Adrenal gland (tissue), 12 donors: ENCODE measurements around the gene LMO3. TPM values are rescaled to one million over a fixed set of nuclear protein-coding genes. Genes with fewer than 3 reads are reported as not detected.

Experiments
- DNase-seq, 7 donors: peaks; one replicate each; pipeline ENCODE4 v3.0.0-alpha.2; 2019 to 2020
- H3K27ac ChIP-seq, 5 donors: fragments of 200-600 bp; sonication (generic) in 4 of 5; 1 replicate in 3 of 5; 2 replicates in 2 of 5; pipeline versions ENCODE4 v1.5.1 to v1.8.0; 2016 to 2020; ENCODE audit warnings: mild to moderate bottlenecking in 1 of 5
- H3K27me3 ChIP-seq: fragments of 200-600 bp; 2 replicates; pipeline ENCODE4 v1.8.0; 2021
- H3K36me3 ChIP-seq, 2 donors: fragments of 200-600 bp; replicated peaks in 1 of 2; 1 replicate in 1 of 2; 2 replicates in 1 of 2; pipeline versions ENCODE4 v1.5.1 to v1.8.0; 2018 to 2022
- H3K4me1 ChIP-seq, 2 donors: fragments of 200-600 bp; replicated peaks in 1 of 2; 1 replicate in 1 of 2; 2 replicates in 1 of 2; pipeline versions ENCODE4 v1.5.1 to v1.8.0; 2018 to 2021
- H3K4me3 ChIP-seq, 4 donors: fragments of 200-600 bp; sonication (generic) in 3 of 4; one replicate each; pipeline ENCODE4 v1.5.1; 2016 to 2018
- H3K9me3 ChIP-seq, 3 donors: fragments of 200-600 bp; sonication (generic) in 1 of 3; replicated peaks in 1 of 3; 1 replicate in 2 of 3; 2 replicates in 1 of 3; pipeline versions ENCODE4 v1.5.1 to v1.8.0; 2016 to 2021
- CTCF ChIP-seq, 6 experiments: fragments of 450-650 bp in 4 of 6; fragments of 200-600 bp in 2 of 6; sonication (generic) in 1 of 6; IDR thresholded peaks; 1 replicate in 5 of 6; 2 replicates in 1 of 6; pipeline versions ENCODE4 v1.5.1 to v1.8.0; 2016 to 2021; ENCODE audit warnings: antibody characterized with exemption in 6 of 6, mild to moderate bottlenecking in 2 of 6, moderate library complexity in 1 of 6
- POLR2A ChIP-seq, 2 donors: fragments of 450-650 bp; IDR thresholded peaks; one replicate each; pipeline ENCODE4 v1.6.1; 2017; ENCODE audit warnings: antibody characterized with exemption in 2 of 2, mild to moderate bottlenecking in 2 of 2, moderate library complexity in 1 of 2
- WGBS, 4 donors: extraction: QIAGEN DNeasy Blood & Tissue Kit in 2 of 4; methylation state at CpG; one replicate each; pipeline versions ENCODE4 v1.1.5 to v1.1.7; 2013 to 2017; 5-methylcytosine and 5-hydroxymethylcytosine counted together
- intact Hi-C, 2 donors: fragments of 100-400 bp; cut with DNase I; formaldehyde crosslinking; loops; one replicate each; pipeline versions ENCODE4 v1.14.1 to v1.15.0; 2022 to 2023
- polyA plus RNA-seq, 3 donors: library from polyadenylated mRNA; stranded (reverse); fragments of 200-250 nt in 2 of 3; fragments of 350-450 nt in 1 of 3; fragmentation: Illumina TruSeq in 1 of 3; extraction: RNeasy Lipid Tissue Mini Kit (QIAGEN cat#74804) in 1 of 3; gene quantifications; one replicate each; pipeline ENCODE4 v1.2.3, GENCODE V29; 2013 to 2014
- total RNA-seq, 9 donors: library from RNA; depleted of rRNA in 4 of 9; stranded (reverse); fragments of >200 nt in 4 of 9; fragments of 120-200 nt in 1 of 9; fragmentation: NEBNext Ultra II Directional in 1 of 9; extraction: Animal tissue kit (Norgen Biotek cat#: 25700) in 1 of 9; gene quantifications; one replicate each; pipeline versions ENCODE4 v1.1.0 to v1.2.4, GENCODE V29; 2013 to 2023
- donor health status: healthy with polysubstance abuse.
- donor health status: Bipolar disorder and iron deficiency.
- donor health status: DM: yes; HTN: yes; CAD: no.
- donor health status: DM: no; HTN: no; CAD: no.
- donor health status: DM: no; HTN: no; CAD: no.
- donor health status: DM: yes; HTN: yes; CAD: no.

Gene LMO3
- total and polyA plus RNA-seq, 12 donors, result 0.89 to 21.8 (median 7.0) TPM

- H3K36me3 ChIP-seq, result no peaks in the 10 kb centered on the region
- peak overlapping the region in 1 of 5 donors; percentile 21 for H3K27ac ChIP-seq
- 81 to 89% (median 86%) methylated on average over 5 of the region's 5 CpGs for WGBS, 4 donors
- H3K9me3 ChIP-seq, result no peaks in the 10 kb centered on the region
- H3K27me3 ChIP-seq, result no peaks in the 10 kb centered on the region
- TF ChIP-seq CTCF (IDR thresholded peaks at IDR 0.05), result no peak
- TF ChIP-seq POLR2A (IDR thresholded peaks at IDR 0.05), result no peak
- H3K4me3 ChIP-seq, result no peak overlapping the region
- peaks cover 4% of the 10 kb centered on the region in 2 donors for H3K4me1 ChIP-seq
- peak in 1 of 7 donors; percentile 15 for DNase-seq
- intact Hi-C loops, result no loop called here
These were observed 5.4 kb downstream of the LMO3 start for GRCh38 chr12:16600525-16600924.

GRCh38 chr12:16599081-16599480 lies 6.9 kb downstream of the LMO3 start:
- no peak overlapping the region for H3K27ac ChIP-seq
- intact Hi-C loops, result no loop called here

GRCh38 chr12:16594797-16595196 lies 11.2 kb downstream of the LMO3 start:
- Histone ChIP-seq H3K27me3 (no peaks in the 10 kb centered on the region), H3K4me3 (no peak overlapping the region), H3K4me1 (no peaks in the 10 kb centered on the region), H3K27ac (no peak overlapping the region), H3K9me3 (no peaks in the 10 kb centered on the region), H3K36me3 (no peaks in the 10 kb centered on the region)
- TF ChIP-seq POLR2A (IDR thresholded peaks at IDR 0.05), result no peak
- no peak for TF ChIP-seq CTCF (IDR thresholded peaks at IDR 0.05)
- intact Hi-C loops, result no loop called here
- no peak for DNase-seq

More at GRCh38 chr12:16599081-16599480, 6.9 kb downstream of the LMO3 start:
- WGBS, 4 donors, result 66 to 83% (median 74%) methylated on average over 6 of the region's 6 CpGs
- no peak for DNase-seq
- H3K9me3 ChIP-seq, result no peaks in the 10 kb centered on the region
- H3K36me3 ChIP-seq, result no peaks in the 10 kb centered on the region
- TF ChIP-seq POLR2A (IDR thresholded peaks at IDR 0.05) (no peak), CTCF (IDR thresholded peaks at IDR 0.05) (no peak)
- H3K4me1 ChIP-seq, result no peaks in the 10 kb centered on the region
- no peaks in the 10 kb centered on the region for H3K27me3 ChIP-seq
- no peak overlapping the region for H3K4me3 ChIP-seq

GRCh38 chr12:16593546-16593945 lies 12.4 kb downstream of the LMO3 start:
- DNase-seq, result no peak
- intact Hi-C loops, result no loop called here
- TF ChIP-seq CTCF (IDR thresholded peaks at IDR 0.05) (no peak), POLR2A (IDR thresholded peaks at IDR 0.05) (no peak)
- Histone ChIP-seq H3K9me3 (no peaks in the 10 kb centered on the region), H3K4me3 (no peak overlapping the region), H3K4me1 (no peaks in the 10 kb centered on the region), H3K27me3 (no peaks in the 10 kb centered on the region), H3K36me3 (no peaks in the 10 kb centered on the region), H3K27ac (no peak overlapping the region)
- WGBS, 4 donors, result 24 to 35% (median 30%) methylated on average over 2 of the region's 2 CpGs
